ENCODE data around the gene ATP6V0D1. TPM values are rescaled to one million over a fixed set of nuclear protein-coding genes. Genes with fewer than 3 reads are reported as not detected.

Gene ATP6V0D1
- total RNA-seq, 1 experiment from 2014 or later = 43.0 TPM

DNA sequence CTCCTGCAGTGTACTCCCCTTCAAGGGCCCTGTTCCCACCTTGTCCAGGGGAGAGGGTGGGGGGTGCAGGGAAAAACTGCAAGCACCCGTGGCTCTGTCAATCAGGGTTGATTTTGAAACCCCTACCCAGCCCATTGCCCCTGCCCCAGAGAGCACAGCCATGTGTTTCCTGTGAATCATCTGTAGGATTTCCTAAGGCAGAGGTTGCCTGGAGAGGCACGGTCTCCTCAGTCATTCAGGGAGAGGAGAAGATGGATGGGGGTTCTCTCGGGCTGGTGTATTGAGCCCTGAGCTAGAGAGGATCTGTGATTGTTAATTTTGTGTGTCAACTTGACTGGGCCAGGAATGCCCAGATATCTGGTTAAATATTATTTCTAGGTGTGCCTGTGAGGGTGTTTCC, 5.8 kb upstream of the ATP6V0D1 start:
- WGBS (ENCODE audit: extremely low coverage, insufficient read length, low lambda C conversion rate) = no CpG with 5 or more reads among the region's 3 CpGs
- no peak overlapping the region for H3K4me3 Mint-ChIP-seq
- Histone ChIP-seq H3T11ph (ENCODE audit: low read length) (no peak overlapping the region), H3K14ac (ENCODE audit: insufficient read depth, low read length) (no peak overlapping the region), H3K9ac (ENCODE audit: extremely low read depth, insufficient read length, low read length) (no peak overlapping the region), H3K4ac (ENCODE audit: low read depth, low read length) (no peak overlapping the region), H3K23me2 (ENCODE audit: insufficient read length, low read depth, low read length, poor library complexity, severe bottlenecking) (no peaks in the 10 kb centered on the region), H2BK15ac (ENCODE audit: low read depth, low read length) (no peak overlapping the region), H3K4me2 (ENCODE audit: insufficient read depth, insufficient read length, low read length) (no peak overlapping the region), H4K5ac (ENCODE audit: insufficient read length, low read depth, low read length) (no peak overlapping the region), H3K56ac (ENCODE audit: insufficient read length, low read depth, low read length) (no peak overlapping the region), H3K79me1 (ENCODE audit: insufficient read depth, low read depth, low read length, poor library complexity, severe bottlenecking) (no peaks in the 10 kb centered on the region), H3K18ac (ENCODE audit: insufficient read length, low read depth, low read length) (no peak overlapping the region), H2BK5ac (ENCODE audit: insufficient read length, low read length) (no peak overlapping the region), H4K91ac (ENCODE audit: insufficient read length, low read depth, low read length) (no peak overlapping the region), H3K9me3 (ENCODE audit: control insufficient read depth, low read depth, low read length) (peaks cover 7% of the 10 kb centered on the region), H3K27ac (ENCODE audit: insufficient read length, low read depth, low read length) (no peak overlapping the region), H2AK5ac (ENCODE audit: insufficient read length, low read length) (no peak overlapping the region), H2BK20ac (ENCODE audit: low read depth, low read length, poor library complexity, severe bottlenecking) (no peak overlapping the region), H3K27me3 (ENCODE audit: insufficient read depth, low read length) (peaks cover 47% of the 10 kb centered on the region), H4K20me1 (ENCODE audit: control insufficient read depth, insufficient read depth, insufficient read length) (no peaks in the 10 kb centered on the region), H3K79me2 (ENCODE audit: insufficient read depth, low read length) (no peaks in the 10 kb centered on the region), H4K8ac (replicated peaks; ENCODE audit: insufficient read length, low read depth, low read length) (no peak overlapping the region), H2BK12ac (ENCODE audit: insufficient read length, low read depth, low read length) (no peak overlapping the region), H2AFZ (ENCODE audit: low read length) (no peak overlapping the region), H2BK120ac (ENCODE audit: low read depth, low read length, poor library complexity, severe bottlenecking) (no peak overlapping the region), H3K4me1 (ENCODE audit: insufficient read depth, low read length) (no peaks in the 10 kb centered on the region), H3K23ac (ENCODE audit: insufficient read length, low read depth, low read length) (no peak overlapping the region)
- H3K36me3 Mint-ChIP-seq (ENCODE audit: insufficient read depth in 1 of 3, low read depth in 3 of 3) = peaks cover 0 to 2% (median 0%) of the 10 kb centered on the region in 3 experiments; a peak in 2 of 7 replicates
- DNase-seq = no peak
- H3K27me3 Mint-ChIP-seq (ENCODE audit: low read depth) = peaks cover 73% of the 10 kb centered on the region
- H3K27ac Mint-ChIP-seq = no peak overlapping the region
- peaks cover 6 to 13% of the 10 kb centered on the region in 2 experiments; a peak in 4 of 5 replicates for H3K9me3 Mint-ChIP-seq
- peaks cover 13 to 20% of the 10 kb centered on the region in 2 experiments for H3K4me1 Mint-ChIP-seq
- TF ChIP-seq, protein P1, sequence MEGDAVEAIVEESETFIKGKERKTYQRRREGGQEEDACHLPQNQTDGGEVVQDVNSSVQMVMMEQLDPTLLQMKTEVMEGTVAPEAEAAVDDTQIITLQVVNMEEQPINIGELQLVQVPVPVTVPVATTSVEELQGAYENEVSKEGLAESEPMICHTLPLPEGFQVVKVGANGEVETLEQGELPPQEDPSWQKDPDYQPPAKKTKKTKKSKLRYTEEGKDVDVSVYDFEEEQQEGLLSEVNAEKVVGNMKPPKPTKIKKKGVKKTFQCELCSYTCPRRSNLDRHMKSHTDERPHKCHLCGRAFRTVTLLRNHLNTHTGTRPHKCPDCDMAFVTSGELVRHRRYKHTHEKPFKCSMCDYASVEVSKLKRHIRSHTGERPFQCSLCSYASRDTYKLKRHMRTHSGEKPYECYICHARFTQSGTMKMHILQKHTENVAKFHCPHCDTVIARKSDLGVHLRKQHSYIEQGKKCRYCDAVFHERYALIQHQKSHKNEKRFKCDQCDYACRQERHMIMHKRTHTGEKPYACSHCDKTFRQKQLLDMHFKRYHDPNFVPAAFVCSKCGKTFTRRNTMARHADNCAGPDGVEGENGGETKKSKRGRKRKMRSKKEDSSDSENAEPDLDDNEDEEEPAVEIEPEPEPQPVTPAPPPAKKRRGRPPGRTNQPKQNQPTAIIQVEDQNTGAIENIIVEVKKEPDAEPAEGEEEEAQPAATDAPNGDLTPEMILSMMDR (conservative IDR thresholded peaks at IDR 0.05) = no peak

Data from H9 (cell line).